Endometrial microvascular endothelial cells (primary cell): ENCODE measurements around the gene ASMTL. TPM values are rescaled to one million over a fixed set of nuclear protein-coding genes. Genes with fewer than 3 reads are reported as not detected.
"Not testable (repeated sequence)": the region's sequence is repeated elsewhere in the genome, so short reads cannot be mapped to it uniquely, and the experiment has no call there.

ENCODE experiments used
- in situ Hi-C: cut with HindIII; loops from 2 replicates; pipeline ENCODE4 v1.10.0; 2017; ENCODE audit warnings: low sequenced_read_pairs, low pct_unique_long_range_greater_than_20kb; ENCODE audit errors: inconsistent ontology term
- total RNA-seq: library from RNA; depleted of rRNA; stranded (reverse); fragments of >200 nt; gene quantifications from one replicate; pipeline ENCODE4 v1.2.3, GENCODE V29; 2015; ENCODE audit errors: inconsistent ontology term

ASMTL gene
- total RNA-seq, 1 donor from 2014 or later, result 18.0 TPM

- in situ Hi-C loops, result no loop called here
These were observed 7.9 kb downstream of the ASMTL start for GRCh38 chrX:1444561-1445500.

GRCh38 chrX:1443496-1444075 lies 9.1 kb downstream of the ASMTL start:
- in situ Hi-C loops, result no loop called here

- in situ Hi-C loops, result no loop called here
These were observed 9.9 kb downstream of the ASMTL start for GRCh38 chrX:1442724-1443367.

- in situ Hi-C loops, result no loop called here
These were observed 10.6 kb downstream of the ASMTL start for GRCh38 chrX:1442016-1442665.

GRCh38 chrX:1440506-1440905 lies 12.2 kb downstream of the ASMTL start:
- in situ Hi-C loops, result no loop called here

GRCh38 chrX:1435241-1435895 lies 17.3 kb downstream of the ASMTL start:
- in situ Hi-C loops, result no loop called here

GRCh38 chrX:1434871-1435240 lies 17.9 kb downstream of the ASMTL start:
- in situ Hi-C loops, result no loop called here

- in situ Hi-C loops, result no loop called here
These were observed 18.9 kb downstream of the ASMTL start for GRCh38 chrX:1433646-1434357.

GRCh38 chrX:1430451-1430850 lies 22.3 kb downstream of the ASMTL start:
- in situ Hi-C loops, result no loop called here

GRCh38 chrX:1427756-1428155 lies 25.0 kb downstream of the ASMTL start:
- in situ Hi-C loops, result no loop called here

GRCh38 chrX:1426321-1426720 lies 26.4 kb downstream of the ASMTL start:
- in situ Hi-C loops, result not testable (repeated sequence)

- in situ Hi-C loops, result no loop called here
These were observed 27.3 kb downstream of the ASMTL start for GRCh38 chrX:1425381-1425780.

GRCh38 chrX:1424147-1424851 lies 28.4 kb downstream of the ASMTL start:
- in situ Hi-C loops, result no loop called here

- in situ Hi-C loops, result no loop called here
These were observed 29.5 kb downstream of the ASMTL start for GRCh38 chrX:1423215-1423614.

- in situ Hi-C loops, result no loop called here
These were observed 30.6 kb downstream of the ASMTL start for GRCh38 chrX:1422135-1422465.

- in situ Hi-C loops, result no loop called here
These were observed 31.1 kb downstream of the ASMTL start for GRCh38 chrX:1421433-1422134.

GRCh38 chrX:1420371-1420770 lies 32.3 kb downstream of the ASMTL start:
- in situ Hi-C loops, result no loop called here
